HEK293 (cell line): ENCODE results near the gene TXLNA.

Experiments
- CTCF ChIA-PET: fragments of 350-600 bp; formaldehyde crosslinking; extraction: SDS; loops from one replicate; lab custom pipeline; 2021; ENCODE audit warnings: antibody characterized with exemption; lab: Yijun Ruan, JAX
- POLR2A ChIA-PET: fragments of 300-600 bp; formaldehyde crosslinking; extraction: SDS; loops from one replicate; lab custom pipeline; 2020; ENCODE audit warnings: antibody characterized with exemption, inconsistent platforms; lab: Yijun Ruan, JAX
- H3K27ac ChIP-seq: fragments of 200-500 bp; sonication (Bioruptor generic); 2 replicates; pipeline ENCODE4 v1.5.1; 2014; ENCODE audit warnings: low read depth, low read length, control low read depth, inconsistent platforms; ENCODE audit errors: extremely low read depth
- H3K36me3 ChIP-seq, 2 experiments: fragments of 200-500 bp in 1 of 2; sonication (Bioruptor generic) in 1 of 2; 1 replicate in 1 of 2; 2 replicates in 1 of 2; pipeline ENCODE4 v1.5.1; 2014 to 2017; ENCODE audit warnings: inconsistent platforms in 2 of 2, low read length in 2 of 2; ENCODE audit not compliant: control insufficient read depth in 2 of 2, insufficient read depth in 1 of 2
- H3K4me1 ChIP-seq: fragments of 200-500 bp; sonication (Bioruptor generic); 2 replicates; pipeline ENCODE4 v1.5.1; 2014; ENCODE audit warnings: mild to moderate bottlenecking, low read length, inconsistent platforms; ENCODE audit not compliant: control insufficient read depth, insufficient read depth
- H3K4me3 ChIP-seq: 2 replicates; pipeline ENCODE4 v1.5.1; 2011; ENCODE audit warnings: low read depth, mild to moderate bottlenecking, control low read depth, low read length, moderate library complexity
- H3K9me3 ChIP-seq: fragments of 200-500 bp; sonication (Bioruptor generic); 2 replicates; pipeline ENCODE4 v1.5.1; 2014; ENCODE audit warnings: low read depth, low read length, inconsistent platforms; ENCODE audit not compliant: control insufficient read depth, insufficient read depth
- KLF9 ChIP-seq: fragments of 450-650 bp; formaldehyde crosslinking; IDR thresholded peaks from 2 replicates; pipeline ENCODE4 v1.5.1; 2016; ENCODE audit warnings: missing biosample characterization, missing genetic modification characterization, low read depth
- PRDM2 ChIP-seq: fragments of 450-650 bp; formaldehyde crosslinking; IDR thresholded peaks from 2 replicates; pipeline ENCODE4 v1.5.1; 2016; ENCODE audit warnings: missing biosample characterization, missing genetic modification characterization, borderline replicate concordance
- ZNF214 ChIP-seq: fragments of 450-650 bp; formaldehyde crosslinking; IDR thresholded peaks from 2 replicates; pipeline ENCODE4 v1.5.1; 2017; ENCODE audit warnings: missing biosample characterization, mild to moderate bottlenecking, missing genetic modification characterization, borderline replicate concordance
- ZNF223 ChIP-seq: fragments of 450-650 bp; formaldehyde crosslinking; IDR thresholded peaks from 2 replicates; pipeline ENCODE4 v1.5.1; 2016; ENCODE audit warnings: missing biosample characterization, missing genetic modification characterization
- ZNF239 ChIP-seq: fragments of 450-650 bp; formaldehyde crosslinking; IDR thresholded peaks from 2 replicates; pipeline ENCODE4 v1.5.1; 2016; ENCODE audit warnings: missing biosample characterization, missing genetic modification characterization
- ZNF423 ChIP-seq: fragments of 450-650 bp; formaldehyde crosslinking; IDR thresholded peaks from 2 replicates; pipeline ENCODE4 v1.5.1; 2016; ENCODE audit warnings: missing biosample characterization, missing genetic modification characterization
- ZNF529 ChIP-seq: fragments of 450-650 bp; formaldehyde crosslinking; IDR thresholded peaks from 2 replicates; pipeline ENCODE4 v1.5.1; 2017; ENCODE audit warnings: missing genetic modification characterization, missing biosample characterization; ENCODE audit not compliant: insufficient replicate concordance
- ZNF585B ChIP-seq: fragments of 450-650 bp; formaldehyde crosslinking; IDR thresholded peaks from 2 replicates; pipeline ENCODE4 v1.5.1; 2016; ENCODE audit warnings: missing biosample characterization, missing genetic modification characterization
- ZNF623 ChIP-seq: fragments of 450-650 bp; formaldehyde crosslinking; IDR thresholded peaks from 2 replicates; pipeline ENCODE4 v1.5.1; 2016; ENCODE audit warnings: missing biosample characterization, missing genetic modification characterization
- ZNF645 ChIP-seq: fragments of 450-650 bp; formaldehyde crosslinking; IDR thresholded peaks from 2 replicates; pipeline ENCODE4; 2016; ENCODE audit warnings: missing biosample characterization, missing genetic modification characterization
- ZNF658 ChIP-seq: fragments of 450-650 bp; formaldehyde crosslinking; IDR thresholded peaks from 2 replicates; pipeline ENCODE4; 2016; ENCODE audit warnings: missing biosample characterization, missing genetic modification characterization
- ZNF701 ChIP-seq: fragments of 450-650 bp; formaldehyde crosslinking; IDR thresholded peaks from 2 replicates; pipeline ENCODE4 v1.5.1; 2016; ENCODE audit warnings: missing biosample characterization, missing genetic modification characterization
- ZSCAN16 ChIP-seq: fragments of 450-650 bp; formaldehyde crosslinking; IDR thresholded peaks from 2 replicates; pipeline ENCODE4 v1.5.1; 2016; ENCODE audit warnings: missing biosample characterization, missing genetic modification characterization
- ZXDB ChIP-seq: fragments of 450-650 bp; formaldehyde crosslinking; IDR thresholded peaks from 2 replicates; pipeline ENCODE4 v1.5.1; 2016; ENCODE audit warnings: missing biosample characterization, missing genetic modification characterization
- TF ChIP-seq, protein P1 (sequence below): fragments of 450-650 bp; formaldehyde crosslinking; IDR thresholded peaks from 2 replicates; pipeline ENCODE4 v1.5.1; 2016; ENCODE audit warnings: missing biosample characterization, missing genetic modification characterization

Gene TXLNA

GRCh38 chr1:32201011-32201855 is 21.8 kb downstream of the TXLNA start (continued):
- TF ChIP-seq PRDM2 (tag by site-specific recombination) (no peak), ZNF529 (no peak), ZNF585B (tag by site-specific recombination) (no peak), ZNF658 (tag by site-specific recombination) (no peak), KLF9 (tag by site-specific recombination) (peak; percentile 63), ZNF223 (no peak), ZNF423 (tag by site-specific recombination) (0 out of 2 replicates have a peak, but pooled peaks have one; percentile 17)
- TF ChIP-seq, protein P1, sequence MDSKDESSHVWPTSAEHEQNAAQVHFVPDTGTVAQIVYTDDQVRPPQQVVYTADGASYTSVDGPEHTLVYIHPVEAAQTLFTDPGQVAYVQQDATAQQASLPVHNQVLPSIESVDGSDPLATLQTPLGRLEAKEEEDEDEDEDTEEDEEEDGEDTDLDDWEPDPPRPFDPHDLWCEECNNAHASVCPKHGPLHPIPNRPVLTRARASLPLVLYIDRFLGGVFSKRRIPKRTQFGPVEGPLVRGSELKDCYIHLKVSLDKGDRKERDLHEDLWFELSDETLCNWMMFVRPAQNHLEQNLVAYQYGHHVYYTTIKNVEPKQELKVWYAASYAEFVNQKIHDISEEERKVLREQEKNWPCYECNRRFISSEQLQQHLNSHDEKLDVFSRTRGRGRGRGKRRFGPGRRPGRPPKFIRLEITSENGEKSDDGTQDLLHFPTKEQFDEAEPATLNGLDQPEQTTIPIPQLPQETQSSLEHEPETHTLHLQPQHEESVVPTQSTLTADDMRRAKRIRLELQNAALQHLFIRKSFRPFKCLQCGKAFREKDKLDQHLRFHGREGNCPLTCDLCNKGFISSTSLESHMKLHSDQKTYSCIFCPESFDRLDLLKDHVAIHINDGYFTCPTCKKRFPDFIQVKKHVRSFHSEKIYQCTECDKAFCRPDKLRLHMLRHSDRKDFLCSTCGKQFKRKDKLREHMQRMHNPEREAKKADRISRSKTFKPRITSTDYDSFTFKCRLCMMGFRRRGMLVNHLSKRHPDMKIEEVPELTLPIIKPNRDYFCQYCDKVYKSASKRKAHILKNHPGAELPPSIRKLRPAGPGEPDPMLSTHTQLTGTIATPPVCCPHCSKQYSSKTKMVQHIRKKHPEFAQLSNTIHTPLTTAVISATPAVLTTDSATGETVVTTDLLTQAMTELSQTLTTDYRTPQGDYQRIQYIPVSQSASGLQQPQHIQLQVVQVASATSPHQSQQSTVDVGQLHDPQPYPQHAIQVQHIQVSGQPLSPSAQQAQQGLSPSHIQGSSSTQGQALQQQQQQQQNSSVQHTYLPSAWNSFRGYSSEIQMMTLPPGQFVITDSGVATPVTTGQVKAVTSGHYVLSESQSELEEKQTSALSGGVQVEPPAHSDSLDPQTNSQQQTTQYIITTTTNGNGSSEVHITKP (tag by site-specific recombination), result peak; percentile 91

GRCh38 chr1:32204943-32205361 is 25.5 kb downstream of the TXLNA start:
- ChIA-PET CTCF (interaction anchor here (0.6 to 0.7 kb wide), 2 partner anchors 10 to 116 kb away, joined by 3 to 4 read pairs; no protein-coding TSS in a partner anchor), POLR2A (interaction anchor here (0.6 to 3.0 kb wide), 6 partner anchors 25 to 204 kb away, joined by 3 to 12 read pairs (median 7); partner anchors contain the start of genes KHDRBS1, KPNA6, MARCKSL1 and TMEM39B)
- TF ChIP-seq ZNF623 (tag by site-specific recombination), result no peak
- TF ChIP-seq ZNF701 (tag by site-specific recombination), result no peak
- TF ChIP-seq ZNF239 (tag by site-specific recombination), result no peak
- TF ChIP-seq ZXDB (tag by site-specific recombination), result no peak
- no peak for TF ChIP-seq ZNF214 (tag by site-specific recombination)
- no peak for TF ChIP-seq ZSCAN16
- no peak for TF ChIP-seq ZNF645 (tag by site-specific recombination)
- peak overlapping the region; percentile 73 for H3K4me3 ChIP-seq
- H3K4me1 ChIP-seq, result peaks cover 4% of the 10 kb centered on the region
- H3K27ac ChIP-seq, result no peak overlapping the region
- peaks cover 0 to 40% of the 10 kb centered on the region in 2 experiments; a peak in 1 of 3 replicates for H3K36me3 ChIP-seq
- H3K9me3 ChIP-seq, result no peaks in the 10 kb centered on the region
